H1 (cell line): Measurements from ENCODE around the gene FOXN3. TPM values are rescaled to one million over a fixed set of nuclear protein-coding genes. Genes with fewer than 3 reads are reported as not detected.

Source experiments
- EZH2 ChIP-seq: fragments of 200-600 bp; sonication (generic); IDR thresholded peaks from 2 replicates; pipeline ENCODE4 v1.7.1; 2012; ENCODE audit warnings: low read depth, mild to moderate bottlenecking, moderate library complexity, low read length, inconsistent platforms; ENCODE audit not compliant: severe bottlenecking
- POU5F1 ChIP-seq: IDR thresholded peaks from 2 replicates; pipeline ENCODE4 v1.6.1; 2011; ENCODE audit warnings: low read depth, mild to moderate bottlenecking, low read length, moderate library complexity
- polyA plus RNA-seq, 7 experiments: library from polyadenylated mRNA; depleted of rRNA in 3 of 7; stranded (reverse) in 5 of 7; unstranded in 2 of 7; fragments of >200 nt in 5 of 7; fragments of 200-250 nt in 2 of 7; gene quantifications; 1 replicate in 5 of 7; 2 replicates in 1 of 7; 4 replicates in 1 of 7; pipeline versions ENCODE4 v1.2.1 to v1.2.3, GENCODE V29; 2011 to 2013; ENCODE audit warnings: missing spikeins in 2 of 7, mixed read lengths in 2 of 7
- total RNA-seq: library from RNA; stranded (reverse); fragmentation: NEBNext Ultra II Directional; extraction: Animal tissue kit (Norgen Biotek cat#: 25700); gene quantifications from 2 replicates; pipeline ENCODE4 v1.2.1, GENCODE V29; 2021
- TF ChIP-seq, protein P1 (sequence below), 3 experiments: IDR thresholded peaks; 1 replicate in 2 of 3; 2 replicates in 1 of 3; pipeline versions ENCODE4 v1.5.1 to v1.6.1; 2011; ENCODE audit warnings: low read length in 3 of 3, mild to moderate bottlenecking in 3 of 3, inconsistent platforms in 2 of 3, low read depth in 1 of 3, moderate library complexity in 1 of 3; ENCODE audit not compliant: insufficient read depth in 1 of 3; ENCODE audit errors: control extremely low read depth in 1 of 3

Gene FOXN3
- total and polyA plus RNA-seq, 2 of the 8 experiments (the other 6 are each of a cell fraction or from before 2014, with no cell fraction given) = 52.6 to 178 TPM

DNA sequence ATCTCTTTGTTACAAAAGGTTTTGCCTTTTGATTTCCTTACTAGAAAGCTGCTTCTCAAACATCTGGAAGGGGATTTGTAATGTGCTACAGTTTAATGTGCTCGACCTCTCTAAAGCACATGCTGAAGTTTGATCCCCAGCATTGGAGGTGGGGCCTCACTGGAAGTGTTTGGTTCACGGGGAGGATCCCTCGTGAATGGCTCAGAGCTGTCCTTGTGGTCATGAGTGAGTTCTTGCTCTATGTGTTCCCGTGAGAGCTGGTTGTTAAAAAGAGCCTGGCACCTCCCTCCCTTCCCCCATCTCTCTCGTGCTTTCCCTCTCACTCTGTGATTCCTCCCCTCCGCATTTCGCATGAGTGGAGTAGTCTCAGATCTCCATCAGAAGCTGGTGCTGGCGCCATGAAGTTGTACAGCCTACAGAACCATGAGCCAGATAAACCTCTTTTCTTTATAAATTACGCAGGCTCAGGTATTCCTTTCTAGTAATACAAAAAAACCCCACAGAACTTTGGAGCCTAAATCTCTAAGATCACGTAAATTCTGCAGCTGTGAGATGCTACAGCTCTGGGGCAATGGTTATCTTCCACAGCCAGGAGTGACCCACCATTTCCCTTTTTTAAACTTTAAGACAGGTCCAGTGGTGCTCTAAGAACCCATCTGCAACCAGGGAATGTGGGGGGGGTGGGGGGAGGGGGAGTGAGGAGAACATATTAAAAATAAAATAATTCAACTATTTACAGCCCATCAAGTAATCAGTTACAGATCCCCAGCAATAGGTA is 214.4 kb downstream of the FOXN3 start (continued):
- TF ChIP-seq EZH2 = no peak
- TF ChIP-seq POU5F1 = no peak
- TF ChIP-seq, protein P1, sequence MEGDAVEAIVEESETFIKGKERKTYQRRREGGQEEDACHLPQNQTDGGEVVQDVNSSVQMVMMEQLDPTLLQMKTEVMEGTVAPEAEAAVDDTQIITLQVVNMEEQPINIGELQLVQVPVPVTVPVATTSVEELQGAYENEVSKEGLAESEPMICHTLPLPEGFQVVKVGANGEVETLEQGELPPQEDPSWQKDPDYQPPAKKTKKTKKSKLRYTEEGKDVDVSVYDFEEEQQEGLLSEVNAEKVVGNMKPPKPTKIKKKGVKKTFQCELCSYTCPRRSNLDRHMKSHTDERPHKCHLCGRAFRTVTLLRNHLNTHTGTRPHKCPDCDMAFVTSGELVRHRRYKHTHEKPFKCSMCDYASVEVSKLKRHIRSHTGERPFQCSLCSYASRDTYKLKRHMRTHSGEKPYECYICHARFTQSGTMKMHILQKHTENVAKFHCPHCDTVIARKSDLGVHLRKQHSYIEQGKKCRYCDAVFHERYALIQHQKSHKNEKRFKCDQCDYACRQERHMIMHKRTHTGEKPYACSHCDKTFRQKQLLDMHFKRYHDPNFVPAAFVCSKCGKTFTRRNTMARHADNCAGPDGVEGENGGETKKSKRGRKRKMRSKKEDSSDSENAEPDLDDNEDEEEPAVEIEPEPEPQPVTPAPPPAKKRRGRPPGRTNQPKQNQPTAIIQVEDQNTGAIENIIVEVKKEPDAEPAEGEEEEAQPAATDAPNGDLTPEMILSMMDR (IDR thresholded peaks at IDR 0.05; ENCODE audit: control extremely low read depth in 1 of 3, insufficient read depth in 1 of 3, low read depth in 1 of 3, low read length in 3 of 3) = no peak
- TF ChIP-seq, all 59 proteins: peak for 0
